A673 (cell line): Measurements from ENCODE around the gene C2orf92.

Experiments
- CTCF ChIP-seq: fragments of 300-800, 200-600 bp; sonication (generic); conservative IDR thresholded peaks from 2 replicates; pipeline ENCODE4 v1.5.1; 2017; ENCODE audit warnings: low read depth, mild to moderate bottlenecking, antibody characterized with exemption, low read length, moderate library complexity, mixed read lengths
- EZH2 ChIP-seq: fragments of 200-600 bp; sonication (generic); IDR thresholded peaks from 2 replicates; pipeline ENCODE4 v1.6.1; 2017; ENCODE audit warnings: borderline replicate concordance, low read depth, mild to moderate bottlenecking, mixed read lengths, antibody characterized with exemption, low read length; ENCODE audit not compliant: poor library complexity, severe bottlenecking

- TF ChIP-seq CTCF (no peak), EZH2 (no peak)
Measured at GRCh38 chr2:97714950-97715652, 45.6 kb downstream of the C2orf92 start.
